Measurements from ENCODE around the gene BCAR3. TPM values are rescaled to one million over a fixed set of nuclear protein-coding genes. Genes with fewer than 3 reads are reported as not detected.

Gene BCAR3
- total and polyA plus RNA-seq, 2 of the 4 experiments (the other 2 are of a cell fraction), result 41.4 to 46.4 TPM

DNA sequence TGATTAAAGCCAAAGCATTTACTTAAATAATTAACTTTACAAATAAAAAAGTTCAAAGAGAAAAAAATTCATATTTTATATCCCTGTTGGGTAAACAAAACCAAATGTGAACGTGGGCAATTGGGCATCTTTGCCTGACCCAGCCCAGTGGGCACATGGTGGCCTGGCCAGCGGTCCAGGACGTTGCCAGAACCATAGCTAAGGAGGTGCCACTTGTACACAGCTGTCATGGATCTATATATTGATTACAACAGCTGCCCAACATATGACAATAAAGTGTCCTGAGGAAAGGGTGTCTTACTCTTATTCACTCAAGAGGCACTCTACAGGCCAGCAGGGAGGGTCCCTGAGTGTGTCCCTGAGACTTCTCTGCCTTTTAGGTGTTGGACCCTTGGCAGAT, 78.5 kb downstream of the BCAR3 start:
- H3K9me1 ChIP-seq (ENCODE audit: insufficient read depth, low read length), result peaks cover 58% of the 10 kb centered on the region
- H4K8ac ChIP-seq (ENCODE audit: low read depth in 2 of 2, low read length in 2 of 2), result no peak overlapping the region
- H3K27ac ChIP-seq (ENCODE audit: insufficient read depth, low read length), result no peak overlapping the region
- peaks cover 54 to 97% of the 10 kb centered on the region in 2 experiments for H3K79me1 ChIP-seq (ENCODE audit: low read depth in 1 of 2, low read length in 2 of 2)
- DNase-seq (no peak), ATAC-seq (ENCODE audit: low read depth) (no peak)
- H4K5ac ChIP-seq (ENCODE audit: low read depth, low read length), result no peak overlapping the region
- no peak overlapping the region for H2AK9ac ChIP-seq (replicated peaks; ENCODE audit: low read depth, low read length, poor library complexity)
- WGBS, 2 experiments (ENCODE audit: extremely low coverage in 2 of 2, insufficient read length in 1 of 2), result no CpG with 5 or more reads among the region's 3 CpGs
- H3K4me1 ChIP-seq (ENCODE audit: control insufficient read depth, insufficient read depth, low read length), result peaks cover 22% of the 10 kb centered on the region
- no TSS peak for BruUV-seq (replicated peaks)
- POLR2A ChIA-PET (ENCODE audit: unreplicated experiment), result no interaction called here
- no peak overlapping the region for H2BK15ac ChIP-seq (ENCODE audit: low read depth, low read length)
- no peak overlapping the region for H3K18ac ChIP-seq (ENCODE audit: low read depth, low read length)
- CTCF ChIA-PET, result interaction anchor here (0.5 kb wide), 1 partner anchor 288 kb away, joined by 3 read pairs; no protein-coding TSS in a partner anchor
- H2AK5ac ChIP-seq (ENCODE audit: low read depth, low read length), result no peak overlapping the region
- no peak overlapping the region for H3K4ac ChIP-seq (ENCODE audit: low read depth, low read length)
- in situ Hi-C loops (cut with MboI; ENCODE audit: low sequenced_read_pairs), result no loop called here
- TF ChIP-seq RCOR1 (IDR thresholded peaks at IDR 0.05; ENCODE audit: insufficient replicate concordance, low read length) (no peak), MXI1 (IDR thresholded peaks at IDR 0.05; ENCODE audit: borderline replicate concordance, low read depth, low read length) (no peak), RFX5 (IDR thresholded peaks at IDR 0.05; ENCODE audit: low read depth, low read length) (no peak)
- intact Hi-C loops (cut with micrococcal nuclease), result no loop called here
- no peak overlapping the region for H3K14ac ChIP-seq (replicated peaks; ENCODE audit: low read depth, low read length)
- H3K9ac ChIP-seq (ENCODE audit: low read depth, low read length), result no peak overlapping the region
- H3K4me3 ChIP-seq (ENCODE audit: insufficient read depth, low read depth, low read length), result no peak overlapping the region
- H3K56ac ChIP-seq (ENCODE audit: extremely low read depth, insufficient read depth, low read length), result no peak overlapping the region
- dilution Hi-C loops (cut with HindIII; ENCODE audit: low sequenced_read_pairs, unreplicated experiment), result no loop called here
- no peaks in the 10 kb centered on the region for H3K36me3 ChIP-seq (ENCODE audit: control insufficient read depth, insufficient read depth, low read length)
- H3K27me3 ChIP-seq (ENCODE audit: control insufficient read depth, insufficient read depth, low read length), result no peaks in the 10 kb centered on the region
- H4K91ac ChIP-seq (ENCODE audit: insufficient read depth, low read depth, low read length), result no peak overlapping the region
- no peak overlapping the region for H2BK20ac ChIP-seq (ENCODE audit: low read depth, low read length)
- no peak overlapping the region for H2BK5ac ChIP-seq (ENCODE audit: low read depth, low read length, poor library complexity, severe bottlenecking)
- no peaks in the 10 kb centered on the region for H3K9me3 ChIP-seq (ENCODE audit: control insufficient read depth, insufficient read depth, low read length)
- H2BK120ac ChIP-seq (ENCODE audit: low read depth, low read length), result no peak overlapping the region
- no peak overlapping the region for H2AFZ ChIP-seq (replicated peaks; ENCODE audit: low read length, poor library complexity)
- H3K23ac ChIP-seq (ENCODE audit: low read depth, low read length), result no peak overlapping the region
- no peak overlapping the region for H3K4me2 ChIP-seq (ENCODE audit: low read depth, low read length)
- H4K20me1 ChIP-seq (ENCODE audit: insufficient read depth, low read length), result peaks cover 93% of the 10 kb centered on the region

All from IMR-90 (cell line).